ENCODE results near the gene BMP8B. TPM values are rescaled to one million over a fixed set of nuclear protein-coding genes. Genes with fewer than 3 reads are reported as not detected.

The BMP8B gene
- total RNA-seq, 1 donor from 2014 or later: 1.3 TPM

DNA sequence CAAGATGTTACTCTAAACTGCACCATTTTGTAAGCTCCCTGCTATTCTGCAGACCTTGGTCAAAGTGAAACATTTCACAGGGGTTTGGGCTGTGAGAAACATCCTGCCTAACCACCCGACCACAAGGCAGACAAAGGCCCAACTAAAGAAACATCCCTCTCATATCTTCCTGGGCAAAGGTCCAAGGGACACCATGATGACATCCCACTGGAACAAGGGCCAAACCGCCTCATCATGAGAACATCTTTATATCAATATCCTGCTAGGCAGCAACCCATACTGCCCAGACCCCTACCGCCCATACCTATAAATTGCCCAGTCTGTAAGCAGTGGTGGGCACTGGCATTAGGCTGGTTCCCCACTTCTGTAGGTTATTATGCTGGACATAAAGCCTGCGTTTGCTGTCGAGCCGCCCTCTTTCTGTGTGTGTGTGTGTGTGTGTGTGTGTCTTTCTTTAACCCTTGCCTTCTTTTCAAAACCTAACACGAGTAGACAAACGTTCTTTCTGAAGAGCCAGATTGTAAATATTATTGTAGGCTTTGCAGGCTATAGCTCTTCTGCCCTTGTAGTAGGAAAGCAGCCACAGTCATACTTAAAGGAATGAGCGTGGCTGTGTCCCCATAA lies 51.0 kb downstream of the BMP8B start:
- TF ChIP-seq, protein P1, sequence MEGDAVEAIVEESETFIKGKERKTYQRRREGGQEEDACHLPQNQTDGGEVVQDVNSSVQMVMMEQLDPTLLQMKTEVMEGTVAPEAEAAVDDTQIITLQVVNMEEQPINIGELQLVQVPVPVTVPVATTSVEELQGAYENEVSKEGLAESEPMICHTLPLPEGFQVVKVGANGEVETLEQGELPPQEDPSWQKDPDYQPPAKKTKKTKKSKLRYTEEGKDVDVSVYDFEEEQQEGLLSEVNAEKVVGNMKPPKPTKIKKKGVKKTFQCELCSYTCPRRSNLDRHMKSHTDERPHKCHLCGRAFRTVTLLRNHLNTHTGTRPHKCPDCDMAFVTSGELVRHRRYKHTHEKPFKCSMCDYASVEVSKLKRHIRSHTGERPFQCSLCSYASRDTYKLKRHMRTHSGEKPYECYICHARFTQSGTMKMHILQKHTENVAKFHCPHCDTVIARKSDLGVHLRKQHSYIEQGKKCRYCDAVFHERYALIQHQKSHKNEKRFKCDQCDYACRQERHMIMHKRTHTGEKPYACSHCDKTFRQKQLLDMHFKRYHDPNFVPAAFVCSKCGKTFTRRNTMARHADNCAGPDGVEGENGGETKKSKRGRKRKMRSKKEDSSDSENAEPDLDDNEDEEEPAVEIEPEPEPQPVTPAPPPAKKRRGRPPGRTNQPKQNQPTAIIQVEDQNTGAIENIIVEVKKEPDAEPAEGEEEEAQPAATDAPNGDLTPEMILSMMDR (IDR thresholded peaks at IDR 0.05; ENCODE audit: insufficient read depth, low read length, severe bottlenecking): no peak
- Histone ChIP-seq H3K36me3 (ENCODE audit: control insufficient read depth, insufficient read depth, low read length) (peaks cover 3% of the 10 kb centered on the region), H3K27me3 (ENCODE audit: control insufficient read depth, insufficient read depth, low read length) (no peaks in the 10 kb centered on the region), H3K4me3 (ENCODE audit: low read depth, low read length) (no peak overlapping the region)
- DNase-seq (ENCODE audit: low read depth) (no peak), FAIRE-seq (no peak)

DNA sequence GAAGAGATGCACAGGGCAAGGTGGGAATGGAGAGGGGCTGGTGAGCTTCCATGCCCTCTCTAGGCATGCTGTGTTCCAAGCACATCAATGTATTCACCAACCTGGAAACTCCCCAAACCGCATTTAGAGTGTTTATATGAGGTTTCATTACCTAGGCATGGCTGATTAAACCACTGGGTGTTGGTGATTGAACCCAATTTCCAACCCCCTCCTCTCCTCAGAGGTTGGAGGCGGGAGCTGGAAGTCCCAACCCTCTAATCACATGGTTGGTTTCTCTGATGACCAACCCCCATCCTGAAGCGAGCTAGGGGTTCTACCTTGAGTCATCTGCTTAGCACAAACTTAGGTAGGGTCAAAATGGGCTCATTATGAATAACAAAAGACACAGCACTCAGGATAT lies 52.9 kb downstream of the BMP8B start:
- no peaks in the 10 kb centered on the region for H3K27me3 ChIP-seq (ENCODE audit: control insufficient read depth, insufficient read depth, low read length)
- H3K36me3 ChIP-seq (ENCODE audit: control insufficient read depth, insufficient read depth, low read length): no peaks in the 10 kb centered on the region
- TF ChIP-seq, protein P1 (IDR thresholded peaks at IDR 0.05; ENCODE audit: insufficient read depth, low read length, severe bottlenecking): no peak
- peak; percentile 18 for DNase-seq (ENCODE audit: low read depth)
- no peak for FAIRE-seq
- H3K4me3 ChIP-seq (ENCODE audit: low read depth, low read length): no peak overlapping the region

DNA sequence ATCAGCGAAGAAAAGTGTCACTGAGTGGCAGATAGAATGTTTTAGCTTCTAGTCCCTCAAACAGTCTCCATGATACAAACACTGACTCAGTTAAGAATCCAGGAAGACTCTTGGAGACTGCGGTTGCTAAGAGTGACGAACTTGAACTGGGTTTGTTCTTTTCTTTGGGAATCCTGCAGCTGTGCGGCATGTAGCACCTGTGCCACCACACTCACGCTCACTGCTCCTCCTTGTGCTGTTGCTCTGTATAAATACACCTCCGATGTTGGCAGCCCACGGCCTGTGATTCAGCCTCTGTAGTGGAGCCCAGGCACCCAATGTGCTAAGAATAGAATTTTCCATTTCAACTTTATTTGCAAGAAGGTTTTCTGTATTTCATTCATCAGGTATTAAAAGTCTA lies 55.5 kb downstream of the BMP8B start:
- H3K4me3 ChIP-seq (ENCODE audit: low read depth, low read length): no peak overlapping the region
- peak; percentile 68 for FAIRE-seq
- peak; percentile 53 for DNase-seq (ENCODE audit: low read depth)
- no peaks in the 10 kb centered on the region for H3K36me3 ChIP-seq (ENCODE audit: control insufficient read depth, insufficient read depth, low read length)
- TF ChIP-seq, protein P1 (IDR thresholded peaks at IDR 0.05; ENCODE audit: insufficient read depth, low read length, severe bottlenecking): no peak
- H3K27me3 ChIP-seq (ENCODE audit: control insufficient read depth, insufficient read depth, low read length): no peaks in the 10 kb centered on the region

DNA sequence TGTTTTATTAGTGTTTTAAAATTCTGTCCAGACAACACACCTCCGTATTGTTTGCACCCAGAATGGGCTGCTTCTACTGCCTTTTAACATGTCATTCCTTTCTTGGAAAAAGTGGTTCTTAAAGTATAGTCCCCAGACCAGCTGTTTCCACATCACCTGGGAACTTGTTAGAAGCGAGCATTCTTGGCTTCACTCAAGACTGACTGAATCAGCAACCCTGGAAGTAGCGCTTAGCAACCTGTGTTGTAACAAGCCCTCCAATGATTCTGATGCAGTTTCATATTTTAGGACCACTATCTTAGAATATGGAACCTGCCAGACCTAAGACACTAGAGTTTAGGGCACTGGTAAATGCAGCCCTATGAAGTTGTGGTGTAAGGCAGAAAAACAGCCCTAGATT lies 55.9 kb downstream of the BMP8B start:
- Histone ChIP-seq H3K36me3 (ENCODE audit: control insufficient read depth, insufficient read depth, low read length) (no peaks in the 10 kb centered on the region), H3K4me3 (ENCODE audit: low read depth, low read length) (no peak overlapping the region), H3K27me3 (ENCODE audit: control insufficient read depth, insufficient read depth, low read length) (no peaks in the 10 kb centered on the region)
- FAIRE-seq (peak; percentile 36), DNase-seq (ENCODE audit: low read depth) (peak; percentile 61)
- TF ChIP-seq, protein P1 (IDR thresholded peaks at IDR 0.05; ENCODE audit: insufficient read depth, low read length, severe bottlenecking): no peak

DNA sequence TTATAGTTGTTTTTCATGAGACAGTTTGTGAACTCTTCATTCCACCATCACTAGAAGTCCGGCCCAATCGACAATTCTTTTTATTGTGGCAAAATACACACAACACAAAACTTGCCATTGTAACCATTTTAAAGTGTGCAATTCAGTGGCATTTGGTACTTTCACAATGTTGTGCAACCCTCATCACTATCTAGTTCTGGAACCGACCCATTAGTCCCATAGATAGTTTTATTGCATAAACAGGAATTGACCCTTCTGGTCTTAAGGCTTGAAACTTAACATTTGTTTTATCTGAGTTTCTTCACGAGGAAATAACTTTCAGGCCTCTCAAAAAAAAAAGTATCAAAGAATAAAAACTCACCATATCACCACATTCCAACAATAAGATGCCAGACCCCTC lies 58.8 kb downstream of the BMP8B start:
- TF ChIP-seq, protein P1 (IDR thresholded peaks at IDR 0.05; ENCODE audit: insufficient read depth, low read length, severe bottlenecking): no peak
- Histone ChIP-seq H3K27me3 (ENCODE audit: control insufficient read depth, insufficient read depth, low read length) (no peaks in the 10 kb centered on the region), H3K36me3 (ENCODE audit: control insufficient read depth, insufficient read depth, low read length) (no peaks in the 10 kb centered on the region), H3K4me3 (ENCODE audit: low read depth, low read length) (no peak overlapping the region)
- DNase-seq (ENCODE audit: low read depth) (no peak), FAIRE-seq (no peak)

DNA sequence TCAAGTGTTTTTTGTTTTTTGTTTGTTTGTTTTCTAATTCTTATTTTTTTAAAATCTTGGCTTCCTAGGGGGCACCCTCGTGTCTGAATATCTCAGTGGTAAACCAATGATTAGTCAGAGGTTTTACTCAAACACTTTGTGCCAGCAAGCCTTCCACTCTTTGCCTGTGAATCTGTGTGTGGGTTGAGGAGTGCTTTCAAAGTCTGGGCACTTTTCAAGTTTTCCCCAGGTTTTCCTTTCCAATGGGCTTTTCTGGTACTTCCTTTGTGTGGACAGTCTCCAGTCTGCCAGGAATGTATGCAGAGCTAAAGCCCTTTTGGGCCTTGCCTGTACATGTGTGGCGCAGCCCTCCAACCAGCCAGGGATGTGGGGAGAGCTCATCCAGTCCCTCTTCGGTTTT lies 59.6 kb downstream of the BMP8B start:
- H3K27me3 ChIP-seq (ENCODE audit: control insufficient read depth, insufficient read depth, low read length): no peaks in the 10 kb centered on the region
- no peak for FAIRE-seq

More for the DNA sequence above, 59.6 kb downstream of the BMP8B start:
- no peaks in the 10 kb centered on the region for H3K36me3 ChIP-seq (ENCODE audit: control insufficient read depth, insufficient read depth, low read length)
- H3K4me3 ChIP-seq (ENCODE audit: low read depth, low read length): no peak overlapping the region
- DNase-seq (ENCODE audit: low read depth): peak; percentile 58
- TF ChIP-seq, protein P1 (IDR thresholded peaks at IDR 0.05; ENCODE audit: insufficient read depth, low read length, severe bottlenecking): no peak
